HG03175 (cell line): ENCODE measurements around the gene NUS1.
"Not testable (repeated sequence)": the region's sequence is repeated elsewhere in the genome, so short reads cannot be mapped to it uniquely, and the experiment has no call there.

Experiments used
- ATAC-seq: cut with Tn5 transposase; IDR thresholded peaks from one replicate; pipeline ENCODE4 v1.9.1; 2021; ENCODE audit warnings: mild to moderate bottlenecking, moderate library complexity; ENCODE audit not compliant: unreplicated experiment

The NUS1 gene

DNA sequence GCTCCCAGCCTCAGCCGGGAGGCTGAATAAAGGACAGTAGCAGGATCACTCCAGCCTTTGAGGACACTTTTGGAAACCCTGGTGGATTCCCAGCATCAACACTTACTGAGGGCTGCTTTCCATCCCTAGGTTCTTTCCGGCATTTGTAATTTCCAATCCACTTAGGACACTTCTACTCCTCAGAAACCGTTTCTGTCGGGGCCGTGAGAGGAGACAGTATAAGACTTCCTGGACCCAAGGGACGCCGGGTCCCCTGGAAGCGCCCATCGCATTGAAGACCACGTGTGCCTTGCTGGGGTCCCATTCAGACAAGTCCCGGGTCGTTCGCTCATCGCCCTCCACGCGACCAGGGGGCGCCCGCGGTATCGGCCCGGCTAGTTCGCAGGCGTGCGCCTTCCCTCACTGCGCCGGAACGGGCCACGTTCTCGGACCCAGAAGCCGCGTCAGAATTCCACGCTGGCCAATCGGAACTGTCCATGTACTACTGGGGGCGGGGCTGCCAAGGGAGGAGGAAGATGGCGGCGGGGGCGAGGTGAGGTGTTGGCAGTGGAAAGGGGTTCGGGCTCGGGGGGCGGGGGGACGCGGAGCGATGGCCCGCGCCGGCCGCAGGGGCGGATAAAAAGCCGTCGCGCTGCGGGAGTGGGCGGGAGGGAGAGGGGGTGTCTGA lies at the start of gene NUS1:
Gene NUS1 (plus strand): TSS at position 479 of the 667 bp plus-strand sequence. CDS start 202 bp downstream, outside the sequence.
- peak; percentile 97 for ATAC-seq

DNA sequence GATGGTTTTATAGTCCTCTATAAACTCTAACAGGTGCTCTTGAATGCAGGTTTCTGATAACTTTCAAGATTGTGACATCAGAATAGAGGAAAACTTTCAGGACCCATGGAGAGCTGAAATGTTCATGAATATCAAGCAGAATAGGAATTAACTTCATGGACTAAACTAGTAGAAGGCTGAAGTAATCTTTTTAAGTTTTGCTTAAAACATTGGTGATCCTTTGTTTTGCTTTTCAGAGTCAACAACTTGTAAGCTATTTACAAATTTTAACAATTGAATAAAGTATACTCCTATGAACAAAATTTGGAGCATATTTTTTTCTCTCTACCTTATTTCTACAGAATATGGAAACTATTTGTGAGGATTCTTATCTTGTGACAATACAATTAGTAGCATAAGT lies 47.7 kb upstream of the NUS1 start:
- ATAC-seq = no peak

DNA sequence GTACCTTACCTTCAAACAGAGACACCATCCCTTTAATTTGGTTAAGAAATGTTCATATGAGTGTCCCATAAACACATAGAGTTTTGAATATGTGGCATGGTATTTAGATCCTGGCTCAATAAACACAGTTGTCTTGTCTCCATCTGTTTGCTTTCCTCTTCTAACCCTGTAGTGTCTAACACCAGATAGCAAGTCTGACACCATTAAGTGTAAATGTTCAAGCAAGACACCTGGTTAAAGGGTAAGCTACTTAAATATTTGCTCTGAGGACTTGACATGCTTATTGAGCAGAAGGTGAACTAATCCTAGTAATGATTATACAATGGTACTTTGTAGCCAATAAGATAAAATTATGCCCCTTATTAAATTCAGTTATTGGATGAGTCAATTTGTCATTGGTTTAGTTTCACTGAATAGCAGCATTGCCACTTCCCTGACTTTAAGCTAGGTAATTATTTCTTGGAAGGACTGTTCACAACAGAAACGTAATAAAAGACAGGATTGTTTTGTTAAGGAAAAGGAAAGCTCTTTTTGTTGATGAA lies 46.1 kb upstream of the NUS1 start:
- ATAC-seq = no peak

DNA sequence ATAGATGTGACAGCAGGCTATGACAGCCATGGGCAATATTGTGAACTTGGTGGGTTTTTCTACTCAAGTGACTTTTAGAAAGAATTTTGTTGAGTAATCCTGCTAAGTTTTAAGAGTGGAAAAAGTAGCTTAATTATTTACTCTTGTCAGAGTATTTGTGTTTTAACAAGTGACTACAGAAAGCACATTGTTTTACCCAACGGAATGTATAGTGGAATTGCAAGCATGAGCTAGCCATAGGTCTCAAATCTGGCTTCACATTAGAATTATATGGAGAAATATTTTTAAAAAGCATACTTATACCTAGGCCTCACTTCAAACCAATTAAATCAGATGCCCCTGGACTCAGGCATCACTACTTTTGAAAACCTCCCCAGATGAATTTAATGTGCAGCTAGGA lies 37.5 kb upstream of the NUS1 start:
- ATAC-seq = no peak

DNA sequence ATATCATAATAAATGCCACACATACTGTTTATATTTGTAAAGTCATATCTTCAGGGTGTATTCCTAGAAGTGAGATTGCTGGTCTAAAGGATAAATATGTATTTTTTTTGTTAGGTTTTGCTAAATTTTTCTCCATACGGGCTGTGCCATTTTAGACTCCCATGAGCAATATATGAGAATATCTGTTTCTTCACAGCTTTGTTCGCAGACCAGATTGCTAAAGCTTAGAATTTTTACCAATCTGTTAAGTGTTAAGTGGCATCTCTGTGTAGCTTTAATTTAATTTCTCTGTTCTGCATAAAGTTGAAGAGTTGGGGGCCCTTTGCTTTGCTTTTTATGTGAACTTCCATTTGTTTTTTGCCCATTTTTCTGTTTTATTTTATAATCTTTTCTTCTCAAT lies 32.3 kb upstream of the NUS1 start:
- ATAC-seq = no peak

DNA sequence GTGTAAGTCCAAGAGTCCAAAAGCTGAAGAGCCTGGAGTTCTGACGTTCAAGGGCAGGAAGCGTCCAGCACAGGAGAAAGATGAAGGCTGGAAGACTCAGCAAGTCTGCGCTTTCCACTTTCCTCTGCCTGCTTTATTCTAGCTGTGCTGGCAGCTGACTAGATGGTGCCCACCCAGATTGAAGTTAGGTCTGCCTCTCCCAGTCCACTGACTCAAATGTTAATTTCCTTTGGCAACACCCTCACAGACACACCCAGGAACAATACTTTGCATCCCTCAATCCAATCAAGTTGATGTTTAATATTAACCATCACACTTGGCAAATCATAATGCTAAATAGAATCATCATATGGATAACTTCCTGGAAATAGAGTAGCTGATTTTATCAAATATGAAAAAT lies 23.3 kb upstream of the NUS1 start:
- not testable (repeated sequence) for ATAC-seq

DNA sequence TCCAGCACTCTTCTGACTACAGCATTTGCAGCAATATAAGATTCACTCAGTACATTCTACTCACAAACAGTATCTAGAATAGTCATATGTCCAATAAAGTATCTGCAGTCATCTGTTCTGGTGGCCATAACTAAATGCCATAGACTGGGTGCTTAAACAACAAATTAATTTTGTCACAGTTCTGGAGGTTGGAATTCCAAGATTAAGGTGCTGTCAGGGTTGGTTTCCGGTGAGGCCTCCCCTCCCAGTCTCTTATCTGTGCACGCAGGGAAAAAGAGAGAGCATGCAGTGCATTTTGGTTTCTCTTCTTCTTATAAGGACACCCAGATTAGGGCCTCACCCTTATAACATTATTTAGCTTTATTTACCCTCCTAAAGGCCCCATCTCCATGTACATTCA lies 21.3 kb upstream of the NUS1 start:
- ATAC-seq = no peak

DNA sequence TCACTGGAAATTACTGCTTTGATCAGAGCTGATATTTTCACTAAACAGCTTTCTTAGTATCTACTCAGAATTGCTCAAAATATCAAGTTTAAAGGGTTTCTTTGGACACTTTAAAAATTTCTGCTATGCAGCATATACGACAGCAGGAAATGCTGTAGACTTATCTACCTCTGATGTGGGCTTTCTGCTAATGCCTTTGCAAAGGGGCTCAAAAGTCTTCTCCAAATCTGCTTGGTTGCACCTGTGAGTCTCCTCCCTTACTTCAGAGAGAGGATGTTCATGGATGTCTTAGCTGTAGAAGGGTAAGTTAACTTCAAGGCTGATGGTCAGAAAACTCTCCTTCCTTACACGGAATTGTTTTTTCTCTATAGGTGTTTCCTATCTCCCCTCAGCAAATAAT lies 19.9 kb upstream of the NUS1 start:
- ATAC-seq = no peak

DNA sequence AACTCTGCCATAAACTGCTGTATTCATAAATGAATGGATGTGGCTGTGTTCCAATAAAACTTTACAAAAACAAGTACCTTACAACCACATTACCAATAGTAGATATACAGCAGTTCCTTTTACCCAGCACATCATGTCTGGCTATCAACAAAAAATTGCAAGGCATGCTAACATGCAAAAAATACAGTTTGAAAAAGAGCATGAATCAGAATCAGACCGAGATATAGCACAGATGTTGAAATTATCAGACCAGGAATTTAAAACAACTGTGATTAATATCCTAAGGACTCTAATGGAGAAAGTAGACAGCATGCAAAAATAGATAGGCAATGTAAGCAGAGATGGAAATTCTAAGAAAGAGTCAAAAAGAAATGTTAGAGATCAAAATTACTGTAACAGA lies 8.4 kb upstream of the NUS1 start:
- ATAC-seq = no peak

DNA sequence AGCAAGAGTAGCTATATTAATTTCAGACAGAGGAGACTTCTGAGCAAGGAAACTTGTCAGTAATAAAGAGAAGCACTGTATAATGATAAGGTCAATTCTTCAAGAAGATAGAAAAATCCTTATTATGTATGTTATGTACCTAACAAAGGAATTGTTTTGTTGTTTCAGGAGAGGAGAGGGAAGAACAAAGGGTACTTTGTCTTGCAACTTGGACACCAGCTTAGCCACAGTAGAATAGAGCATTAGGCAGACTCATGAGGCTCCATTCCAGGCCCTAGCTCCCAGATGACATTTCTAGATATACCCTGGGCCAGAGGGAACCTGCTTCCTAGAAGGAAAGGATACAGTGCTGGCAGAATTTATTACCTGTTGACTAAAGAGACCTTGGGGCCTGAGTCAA lies 6.5 kb upstream of the NUS1 start:
- no peak for ATAC-seq

DNA sequence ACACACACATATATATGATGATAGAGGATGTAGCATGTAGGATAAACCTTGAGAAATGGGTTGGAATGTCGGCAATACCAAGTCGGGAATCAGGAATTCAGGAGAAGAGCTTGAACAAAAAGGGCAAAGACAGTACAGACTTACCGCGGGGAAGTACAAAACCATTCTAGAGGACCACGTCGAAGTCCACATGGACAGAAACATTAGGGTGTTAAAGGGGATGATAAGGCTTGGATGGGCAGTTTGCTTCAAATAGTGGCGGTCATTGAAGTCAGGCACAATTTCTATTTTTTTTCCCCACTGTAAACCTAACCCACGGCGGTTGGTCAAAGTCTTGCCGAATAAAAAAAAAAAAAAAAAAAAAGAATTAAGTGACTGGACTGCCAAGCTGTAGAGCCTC lies 766 bp upstream of the NUS1 start:
- no peak for ATAC-seq

DNA sequence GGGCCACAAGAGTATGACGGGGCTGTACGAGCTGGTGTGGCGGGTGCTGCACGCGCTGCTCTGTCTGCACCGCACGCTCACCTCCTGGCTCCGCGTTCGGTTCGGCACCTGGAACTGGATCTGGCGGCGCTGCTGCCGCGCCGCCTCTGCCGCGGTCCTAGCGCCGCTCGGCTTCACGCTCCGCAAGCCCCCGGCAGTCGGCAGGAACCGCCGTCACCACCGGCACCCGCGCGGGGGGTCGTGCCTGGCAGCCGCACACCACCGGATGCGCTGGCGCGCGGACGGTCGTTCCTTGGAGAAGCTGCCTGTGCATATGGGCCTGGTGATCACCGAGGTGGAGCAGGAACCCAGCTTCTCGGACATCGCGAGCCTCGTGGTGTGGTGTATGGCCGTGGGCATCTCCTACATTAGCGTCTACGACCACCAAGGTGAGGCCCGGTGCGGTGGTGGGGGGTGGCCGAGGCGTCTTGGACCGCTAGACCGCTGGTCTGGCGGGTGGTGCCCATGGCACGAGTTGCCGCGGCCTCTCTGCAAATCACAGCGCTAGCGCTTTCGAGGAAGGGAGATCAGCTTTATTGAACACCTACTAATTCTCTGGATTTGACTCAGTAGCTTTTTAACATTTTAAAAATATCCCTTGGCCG lies 511 bp downstream of the NUS1 start:
- ATAC-seq = peak; percentile 31

DNA sequence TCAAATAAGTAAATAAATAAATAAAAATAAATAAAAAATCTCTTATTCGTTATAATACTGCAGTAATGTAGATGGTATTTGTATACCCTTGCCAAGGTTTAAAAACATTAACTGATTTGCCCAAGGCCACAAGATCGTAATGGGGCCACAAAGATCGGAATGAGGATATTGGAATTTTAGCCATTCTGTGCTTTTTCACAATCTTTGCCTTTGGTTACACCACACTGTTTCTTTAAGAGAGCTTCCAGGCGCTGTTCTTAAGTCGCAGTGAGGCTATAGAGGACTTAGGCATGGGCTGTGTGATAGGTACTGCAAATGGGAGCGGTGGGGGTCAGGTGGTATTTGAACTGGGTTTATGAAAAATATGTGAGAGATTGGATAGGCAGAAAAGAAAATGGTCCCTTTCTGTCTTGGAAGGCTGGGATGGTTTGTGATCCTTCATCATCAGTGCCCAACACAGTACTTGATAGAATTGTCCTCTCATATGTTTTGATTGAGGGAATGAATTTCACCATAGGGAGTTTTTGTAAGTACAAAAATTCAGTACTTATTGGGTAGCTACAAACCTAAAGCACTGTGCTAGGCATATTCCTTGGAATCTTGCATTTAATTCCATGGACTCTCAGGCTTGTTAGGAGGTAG lies 1.4 kb downstream of the NUS1 start:
- ATAC-seq = no peak

DNA sequence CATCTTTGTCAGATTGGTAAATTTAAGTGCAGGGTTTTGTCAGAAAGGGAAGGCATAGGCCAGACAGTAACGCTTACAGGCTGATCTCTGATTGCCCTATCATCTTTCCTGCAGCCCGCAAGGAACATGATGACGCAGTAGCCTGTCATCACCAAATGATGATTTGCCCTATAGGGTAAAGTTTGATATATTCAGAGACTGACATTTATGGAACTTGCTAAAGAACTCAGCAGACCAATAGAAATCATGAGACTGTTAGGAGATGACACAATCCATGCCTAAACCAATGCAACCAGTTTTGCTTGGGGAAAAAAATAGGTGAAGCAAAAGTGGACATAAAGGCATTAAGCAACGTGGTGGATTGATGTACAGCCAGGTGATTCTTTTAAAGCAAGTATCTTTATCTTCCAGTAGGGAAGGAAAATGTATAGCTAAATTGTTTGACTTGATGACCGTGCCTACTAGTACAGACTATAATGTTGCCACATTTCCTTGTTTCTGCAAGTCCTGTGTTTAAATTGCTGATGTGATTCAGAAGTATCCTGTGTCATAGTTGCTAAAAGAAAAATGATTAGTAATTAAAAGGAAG lies 2.4 kb downstream of the NUS1 start:
- no peak for ATAC-seq

DNA sequence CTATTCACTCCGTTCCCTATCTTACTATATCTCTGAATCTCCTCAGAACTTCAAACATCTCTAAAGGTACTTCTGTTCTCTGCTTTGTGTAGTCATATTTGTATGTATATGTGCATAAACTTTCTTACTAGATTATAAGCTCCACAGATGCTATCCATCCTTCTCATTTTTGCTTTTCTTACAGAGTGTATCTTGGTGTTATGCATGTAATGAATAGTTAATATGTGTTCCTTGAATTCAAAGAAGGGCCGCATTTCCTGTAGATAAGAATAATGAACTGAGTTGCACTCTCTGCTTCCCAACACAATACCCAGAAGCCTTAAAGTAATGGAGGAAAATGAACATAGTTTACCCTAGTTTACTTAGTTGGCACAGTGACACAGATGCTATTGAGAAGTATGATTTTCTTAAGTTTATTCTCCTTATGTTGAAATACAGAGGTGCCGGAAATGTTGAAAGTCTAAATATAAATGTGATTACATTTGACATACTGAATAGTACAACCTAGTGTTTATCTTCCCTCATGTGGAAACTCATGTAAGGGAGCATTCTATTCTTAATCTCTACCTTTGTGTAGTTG lies 6.0 kb downstream of the NUS1 start:
- no peak for ATAC-seq

DNA sequence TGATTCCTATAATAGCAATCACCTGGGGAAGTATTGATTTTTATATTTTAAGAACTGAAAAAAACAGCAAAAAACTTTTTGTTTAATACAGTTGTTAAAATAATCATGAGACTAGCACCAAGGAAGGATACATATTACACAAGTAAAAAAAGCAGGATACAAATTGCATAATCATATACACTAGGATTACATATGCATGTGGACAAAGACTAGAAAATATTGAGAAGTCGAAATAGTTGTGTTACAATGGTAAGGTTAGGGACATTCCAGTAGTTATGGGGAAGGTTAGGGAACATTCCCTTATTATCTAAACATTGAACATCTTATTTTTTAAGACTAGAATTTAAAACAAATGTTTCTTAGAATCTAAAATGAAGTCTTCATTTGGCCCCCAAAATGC lies 9.5 kb downstream of the NUS1 start:
- no peak for ATAC-seq

DNA sequence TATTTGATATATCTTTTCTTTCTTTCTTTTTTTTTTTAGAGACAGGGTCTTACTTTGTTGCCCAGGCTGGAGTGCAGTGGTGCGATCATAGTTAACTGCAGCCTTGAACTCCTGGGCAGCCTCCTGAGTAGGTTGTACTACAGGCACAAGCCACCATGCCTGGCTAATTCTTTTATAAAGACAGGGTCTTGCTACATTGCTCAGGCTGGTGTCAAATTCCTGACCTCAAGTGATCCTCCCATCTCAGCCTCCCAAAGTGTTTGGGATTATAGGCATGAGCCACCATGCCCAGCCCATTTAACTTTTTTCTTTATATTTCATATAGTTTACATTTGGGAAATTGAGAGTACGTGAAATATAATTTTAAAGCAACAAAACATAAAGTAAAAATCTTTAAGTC lies 10.1 kb downstream of the NUS1 start:
- no peak for ATAC-seq

DNA sequence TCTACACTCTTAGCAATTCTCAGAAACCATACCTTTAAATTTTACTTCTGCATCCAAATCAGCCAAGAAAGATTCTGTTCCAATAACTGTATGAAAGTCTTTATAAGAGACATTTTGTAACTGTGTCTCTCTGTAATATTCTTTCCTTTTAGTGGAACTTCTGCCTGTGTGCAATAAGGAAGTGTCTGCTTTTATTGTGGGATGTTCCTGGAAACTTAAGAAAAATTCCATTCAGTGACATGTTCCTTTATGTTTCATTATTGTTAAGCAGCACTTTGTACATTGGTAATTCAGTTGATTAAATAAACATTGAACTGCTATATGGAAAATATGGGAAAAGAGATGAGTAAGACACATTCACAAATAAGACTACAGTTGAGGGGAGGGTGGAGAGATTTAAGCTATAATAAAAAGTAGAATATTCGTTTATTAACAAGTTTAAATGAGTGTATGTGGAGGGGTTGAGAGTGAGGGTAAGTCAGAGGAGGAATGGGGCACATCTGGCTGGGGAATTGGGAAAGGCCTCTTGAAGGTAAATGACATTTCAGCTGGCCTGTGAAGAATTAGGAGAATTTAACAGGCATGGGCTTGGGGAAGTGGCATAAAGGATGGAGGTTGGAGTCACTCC lies 11.9 kb downstream of the NUS1 start:
- no peak for ATAC-seq

DNA sequence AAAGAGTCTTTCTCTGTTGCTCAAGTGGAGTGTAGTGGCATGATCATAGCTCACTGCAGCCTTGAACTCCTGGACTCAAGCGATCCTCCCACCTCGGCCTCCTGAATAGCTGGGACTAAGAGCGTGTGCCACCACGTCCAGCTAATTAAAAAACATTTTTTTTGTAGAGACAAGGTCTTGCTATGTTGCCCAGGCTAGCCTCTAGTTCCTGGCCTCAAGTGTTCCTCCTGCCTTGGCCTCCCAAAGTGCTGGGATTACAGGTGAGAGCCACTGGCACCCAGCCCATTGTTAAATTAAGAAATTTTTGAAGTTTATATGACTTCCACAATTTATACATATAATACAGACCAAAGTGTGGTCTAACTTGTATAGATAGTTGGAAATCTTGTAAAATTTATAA lies 14.3 kb downstream of the NUS1 start:
- ATAC-seq = not testable (repeated sequence)

DNA sequence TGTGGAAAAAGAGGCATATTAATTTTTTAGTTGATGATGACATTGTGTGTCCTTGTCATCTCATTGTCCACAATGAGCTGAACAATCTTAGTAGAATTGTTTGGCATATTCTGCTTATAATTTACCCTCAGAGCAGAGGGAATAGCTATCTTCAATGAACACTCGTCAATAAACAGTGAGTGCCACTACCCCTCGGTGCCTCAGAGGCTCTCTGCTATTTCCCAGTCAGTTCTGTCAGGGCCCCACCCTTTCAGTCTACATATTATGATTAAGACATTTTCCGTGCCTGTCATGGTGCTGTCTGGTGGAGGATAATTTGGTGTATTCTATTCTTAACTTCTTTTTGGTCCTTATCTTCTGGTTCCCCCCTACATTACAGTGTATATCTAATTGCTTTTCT lies 31.2 kb downstream of the NUS1 start:
- peak; percentile 17 for ATAC-seq

DNA sequence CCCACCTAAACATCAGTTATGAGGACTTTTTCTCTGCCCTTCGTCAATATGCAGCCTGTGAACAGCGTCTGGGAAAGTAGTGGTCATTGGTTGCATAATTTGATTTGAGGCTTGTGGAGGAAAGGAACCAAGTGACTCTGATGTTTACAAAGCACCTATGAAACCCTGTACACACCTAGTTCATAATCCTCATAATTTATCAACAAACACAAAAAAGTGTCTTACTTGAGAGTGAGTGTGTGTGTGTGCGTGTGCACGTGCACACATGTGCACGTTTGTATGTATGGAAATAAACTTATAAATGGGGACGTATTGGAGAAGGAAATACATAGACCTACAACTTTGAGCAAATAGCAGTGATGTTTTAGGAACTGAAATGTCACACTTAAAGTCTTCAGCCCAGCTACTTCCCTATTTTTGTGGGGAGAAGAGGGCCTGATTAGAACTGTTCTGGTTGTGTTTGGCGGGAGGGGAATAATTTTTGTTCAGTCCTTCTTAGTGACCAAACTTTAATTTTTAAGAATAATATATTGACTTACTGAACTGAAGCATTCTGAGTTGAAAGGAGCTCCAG lies 31.8 kb downstream of the NUS1 start:
- peak; percentile 45 for ATAC-seq
